ENCODE results near the gene TMEM132C.

TMEM132C gene

GRCh38 chr12:128385736-128386135 is 118.8 kb downstream of the TMEM132C start:
- no peak for DNase-seq (ENCODE audit: extremely low spot score)
- TF ChIP-seq SP1 (IDR thresholded peaks at IDR 0.05), result no peak
- no peak for TF ChIP-seq ZNF384 (IDR thresholded peaks at IDR 0.05)
- TF ChIP-seq PKNOX1 (IDR thresholded peaks at IDR 0.05), result no peak
- TF ChIP-seq LEF1 (IDR thresholded peaks at IDR 0.05; ENCODE audit: borderline replicate concordance), result no peak
- TF ChIP-seq FOXM1 (IDR thresholded peaks at IDR 0.05; ENCODE audit: borderline replicate concordance), result no peak
- no peak for TF ChIP-seq ARNT (IDR thresholded peaks at IDR 0.05)
- no peak for TF ChIP-seq L3MBTL2 (conservative IDR thresholded peaks at IDR 0.05)
- TF ChIP-seq NFRKB (IDR thresholded peaks at IDR 0.05), result no peak
- TF ChIP-seq TARDBP (IDR thresholded peaks at IDR 0.05), result no peak
- no peak for TF ChIP-seq SUZ12 (IDR thresholded peaks at IDR 0.05)
- no peak for TF ChIP-seq CTBP1 (IDR thresholded peaks at IDR 0.05; ENCODE audit: borderline replicate concordance)
- no peak for TF ChIP-seq FOXA1 (IDR thresholded peaks at IDR 0.05)
- ChIA-PET CTCF (no interaction called here), POLR2A (no interaction called here)

- ChIA-PET CTCF (interaction anchor here (0.6 to 1.1 kb wide), 2 partner anchors 48 to 129 kb away, joined by 3 read pairs; no protein-coding TSS in a partner anchor), POLR2A (no interaction called here)
- peak; percentile 57 for DNase-seq (ENCODE audit: extremely low spot score)
- TF ChIP-seq TARDBP (IDR thresholded peaks at IDR 0.05), result no peak
- TF ChIP-seq CTBP1 (IDR thresholded peaks at IDR 0.05; ENCODE audit: borderline replicate concordance), result no peak
Measured at GRCh38 chr12:128387811-128388422, 120.9 kb downstream of the TMEM132C start.

DNA sequence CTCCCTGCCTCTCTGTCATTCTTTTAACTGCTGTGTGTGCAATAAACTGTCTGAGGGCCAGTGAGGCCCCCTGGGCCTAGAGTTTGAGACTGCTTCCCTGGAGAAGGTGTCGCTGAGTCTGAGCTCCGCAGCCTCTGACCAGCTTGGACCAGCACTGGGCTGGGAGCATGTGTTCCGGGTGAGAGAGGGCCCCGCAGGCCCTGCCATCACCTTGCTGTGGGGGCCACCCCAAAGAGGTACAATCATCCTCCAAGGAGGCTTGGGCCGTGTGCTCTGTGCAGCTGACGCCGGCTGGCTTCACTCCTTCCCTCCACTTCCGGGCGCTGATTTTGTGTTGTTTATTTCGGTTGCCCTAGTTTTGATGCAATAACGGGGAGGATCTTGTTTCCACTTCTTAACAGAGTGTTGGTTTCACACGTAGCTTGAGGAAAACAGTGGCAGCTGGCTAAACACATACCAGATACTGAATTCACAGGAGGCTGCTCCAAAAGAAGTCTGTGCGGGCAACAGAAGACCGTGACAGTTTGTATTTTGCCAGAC is 121.6 kb downstream of the TMEM132C start:
- ChIA-PET CTCF (interaction anchor here (0.6 to 1.1 kb wide), 2 partner anchors 129 to 259 kb away, joined by 3 read pairs; no protein-coding TSS in a partner anchor), POLR2A (no interaction called here)
- DNase-seq (ENCODE audit: extremely low spot score), result no peak
- no peak for TF ChIP-seq FOXK2 (IDR thresholded peaks at IDR 0.05)
- TF ChIP-seq ARNT (IDR thresholded peaks at IDR 0.05), result no peak
- no peak for TF ChIP-seq SP1 (IDR thresholded peaks at IDR 0.05)
- TF ChIP-seq FOXM1 (IDR thresholded peaks at IDR 0.05; ENCODE audit: borderline replicate concordance), result no peak
- no peak for TF ChIP-seq FOXA1 (IDR thresholded peaks at IDR 0.05)

GRCh38 chr12:128393346-128393745 is 126.4 kb downstream of the TMEM132C start:
- ChIA-PET CTCF (no interaction called here), POLR2A (no interaction called here)
- DNase-seq (ENCODE audit: extremely low spot score), result no peak
- TF ChIP-seq CTBP1 (IDR thresholded peaks at IDR 0.05; ENCODE audit: borderline replicate concordance) (no peak), HDGF (IDR thresholded peaks at IDR 0.05; ENCODE audit: borderline replicate concordance) (no peak)

DNA sequence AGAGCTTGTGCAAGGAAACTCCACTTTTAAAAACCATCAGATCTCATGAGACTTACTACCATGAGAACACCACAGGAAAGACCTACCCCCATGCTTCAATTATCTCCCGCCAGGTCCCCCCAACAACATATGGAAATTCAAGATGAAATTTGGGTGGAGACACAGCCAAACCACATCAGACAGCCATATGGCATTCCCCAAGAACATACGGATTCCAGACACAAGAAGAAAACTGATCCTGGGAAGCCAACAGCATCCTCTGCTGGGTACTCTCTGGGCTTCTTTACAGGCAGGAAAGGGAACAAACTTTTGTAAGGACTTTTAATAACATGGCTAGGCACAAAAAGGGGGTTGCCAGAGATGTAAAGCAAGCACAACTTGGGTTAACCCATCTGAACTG is 127.2 kb downstream of the TMEM132C start:
- no peak for DNase-seq (ENCODE audit: extremely low spot score)
- ChIA-PET CTCF (no interaction called here), POLR2A (no interaction called here)
- TF ChIP-seq NFRKB (IDR thresholded peaks at IDR 0.05) (no peak), ELF4 (IDR thresholded peaks at IDR 0.05) (no peak)

DNA sequence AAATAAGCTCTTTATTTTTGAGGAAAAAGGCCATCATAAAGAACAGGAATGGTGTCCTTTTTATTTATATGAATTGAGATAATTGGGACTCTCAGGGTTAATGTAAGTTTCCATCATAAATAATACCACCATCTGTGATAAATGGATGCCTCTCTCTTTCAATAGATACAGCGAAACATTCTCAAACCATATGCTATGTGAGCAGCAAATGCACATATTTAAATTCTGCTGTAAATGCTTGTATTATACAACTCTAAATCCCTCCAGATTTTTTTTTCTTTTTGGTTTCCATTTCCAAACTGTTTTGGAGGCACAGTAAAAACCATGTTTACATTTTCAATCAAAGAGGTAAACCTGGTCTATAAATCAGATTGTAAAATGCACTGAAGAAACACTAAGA is 132.3 kb downstream of the TMEM132C start:
- TF ChIP-seq FOXK2 (IDR thresholded peaks at IDR 0.05) (no peak), SUZ12 (IDR thresholded peaks at IDR 0.05) (no peak), ARNT (IDR thresholded peaks at IDR 0.05) (no peak), ZNF384 (IDR thresholded peaks at IDR 0.05) (no peak), LEF1 (IDR thresholded peaks at IDR 0.05; ENCODE audit: borderline replicate concordance) (no peak), SP1 (IDR thresholded peaks at IDR 0.05) (no peak), FOXA1 (IDR thresholded peaks at IDR 0.05) (no peak), HDGF (IDR thresholded peaks at IDR 0.05; ENCODE audit: borderline replicate concordance) (no peak), PKNOX1 (IDR thresholded peaks at IDR 0.05) (no peak), ELF4 (IDR thresholded peaks at IDR 0.05) (no peak)
- no peak for DNase-seq (ENCODE audit: extremely low spot score)
- ChIA-PET POLR2A (no interaction called here), CTCF (no interaction called here)

DNA sequence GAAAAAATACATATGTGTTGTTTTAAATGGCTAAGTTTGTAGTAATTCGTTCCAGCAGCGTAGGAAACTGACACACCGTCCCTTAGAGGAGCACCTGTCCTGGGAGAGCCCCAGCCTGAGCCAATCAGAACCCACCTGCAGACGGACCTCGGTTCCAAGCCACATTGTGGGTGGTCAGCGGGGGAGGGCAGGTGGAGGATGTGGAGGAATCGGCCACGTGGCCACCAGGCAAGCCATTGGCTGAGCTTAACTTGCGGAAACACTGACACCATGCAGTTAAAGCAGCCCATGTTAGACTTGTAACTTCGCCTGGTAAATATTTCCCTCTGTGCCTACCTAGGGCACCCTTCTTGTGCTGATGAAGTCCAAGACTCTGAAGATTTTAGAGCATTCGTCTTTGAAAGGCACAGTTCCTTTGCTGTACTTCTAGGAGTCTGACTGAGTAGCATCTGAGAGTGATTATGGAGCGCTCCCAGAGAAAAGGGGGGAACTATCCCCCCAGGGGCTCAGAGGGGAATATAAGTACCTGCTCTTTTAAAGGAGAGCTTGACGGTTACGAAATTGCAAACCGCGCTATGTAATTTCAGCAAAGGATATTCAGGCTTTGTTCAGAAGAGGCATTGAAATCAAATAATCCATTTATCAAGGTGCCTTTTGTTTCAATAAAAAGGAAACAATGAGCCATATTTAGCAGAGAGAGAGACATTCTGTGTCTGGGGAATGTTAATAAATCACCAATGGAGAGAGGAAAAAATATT is 135.7 kb downstream of the TMEM132C start:
- no peak for DNase-seq (ENCODE audit: extremely low spot score)
- CTCF ChIA-PET, result no interaction called here
- POLR2A ChIA-PET, result no interaction called here

More for the DNA sequence above, 135.7 kb downstream of the TMEM132C start:
- TF ChIP-seq SP1 (IDR thresholded peaks at IDR 0.05) (no peak), L3MBTL2 (conservative IDR thresholded peaks at IDR 0.05) (no peak), LEF1 (IDR thresholded peaks at IDR 0.05; ENCODE audit: borderline replicate concordance) (no peak), TARDBP (IDR thresholded peaks at IDR 0.05) (no peak), FOXK2 (IDR thresholded peaks at IDR 0.05) (no peak), FOXM1 (IDR thresholded peaks at IDR 0.05; ENCODE audit: borderline replicate concordance) (no peak), FOXA1 (IDR thresholded peaks at IDR 0.05) (no peak), HDGF (IDR thresholded peaks at IDR 0.05; ENCODE audit: borderline replicate concordance) (no peak), NFRKB (IDR thresholded peaks at IDR 0.05) (no peak), ZNF384 (IDR thresholded peaks at IDR 0.05) (no peak), PKNOX1 (IDR thresholded peaks at IDR 0.05) (no peak)
